GM04503 (cell line): Measurements from ENCODE around the gene AIFM2.
"Not testable (repeated sequence)": the region's sequence is repeated elsewhere in the genome, so short reads cannot be mapped to it uniquely, and the experiment has no call there.

ENCODE experiments used
- DNase-seq: peaks from one replicate; pipeline ENCODE4 v3.0.0-alpha.2; 2012; ENCODE audit warnings: low read depth

Gene AIFM2

GRCh38 chr10:70145666-70146488 is 13.3 kb upstream of the AIFM2 start:
- no peak for DNase-seq

GRCh38 chr10:70145166-70145665 is 12.6 kb upstream of the AIFM2 start:
- DNase-seq = no peak

- no peak for DNase-seq
Measured at GRCh38 chr10:70144372-70145110, 11.9 kb upstream of the AIFM2 start.

- DNase-seq = no peak
Measured at GRCh38 chr10:70142555-70142954, 9.9 kb upstream of the AIFM2 start.

- DNase-seq = no peak
Measured at GRCh38 chr10:70140297-70140696, 7.7 kb upstream of the AIFM2 start.

GRCh38 chr10:70139997-70140250 is 7.3 kb upstream of the AIFM2 start:
- DNase-seq = no peak

- DNase-seq = no peak
Measured at GRCh38 chr10:70139151-70139996, 6.7 kb upstream of the AIFM2 start.

GRCh38 chr10:70137927-70138883 is 5.6 kb upstream of the AIFM2 start:
- no peak for DNase-seq

DNA sequence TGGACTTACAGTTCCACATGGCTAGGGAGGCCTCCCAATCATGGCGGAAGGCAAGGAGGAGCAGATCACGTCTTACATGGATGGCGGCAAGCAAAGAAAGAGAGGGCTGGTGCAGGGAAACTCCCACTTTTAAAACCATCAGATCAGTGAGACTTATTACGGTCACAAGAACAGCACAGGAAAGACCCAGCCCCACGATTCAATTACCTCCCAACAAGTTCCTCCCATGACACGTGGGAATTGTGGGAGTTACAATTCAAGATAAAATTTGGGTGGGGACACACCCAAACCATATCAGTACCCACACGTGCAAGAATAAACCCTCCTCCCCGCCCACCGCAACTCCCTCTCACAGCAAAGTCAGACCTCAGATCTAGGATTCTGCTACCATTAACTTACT is 4.5 kb upstream of the AIFM2 start:
- no peak for DNase-seq

GRCh38 chr10:70135684-70136083 is 3.1 kb upstream of the AIFM2 start:
- no peak for DNase-seq

DNA sequence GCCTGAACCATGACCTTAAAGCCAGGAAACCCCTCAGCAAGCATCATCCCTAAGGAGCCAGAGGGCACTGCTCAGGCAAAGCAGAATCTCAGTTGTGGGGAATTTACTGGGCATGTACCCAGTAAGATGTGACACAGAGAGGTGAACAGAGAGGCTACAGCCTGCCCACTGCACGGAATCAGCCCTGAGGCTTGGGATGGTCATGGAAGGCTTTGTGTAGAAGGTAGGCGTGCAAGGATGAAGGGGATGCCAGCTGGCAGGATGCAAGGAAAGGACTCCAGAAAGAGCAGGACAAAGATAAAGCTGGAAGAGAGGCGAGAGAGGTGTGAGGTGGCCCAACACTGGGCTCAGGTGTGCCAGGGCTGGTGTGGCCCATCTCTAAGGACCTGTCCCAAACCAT is 2.4 kb upstream of the AIFM2 start:
- no peak for DNase-seq

GRCh38 chr10:70131560-70131937 is 1.1 kb downstream of the AIFM2 start:
- no peak for DNase-seq

DNA sequence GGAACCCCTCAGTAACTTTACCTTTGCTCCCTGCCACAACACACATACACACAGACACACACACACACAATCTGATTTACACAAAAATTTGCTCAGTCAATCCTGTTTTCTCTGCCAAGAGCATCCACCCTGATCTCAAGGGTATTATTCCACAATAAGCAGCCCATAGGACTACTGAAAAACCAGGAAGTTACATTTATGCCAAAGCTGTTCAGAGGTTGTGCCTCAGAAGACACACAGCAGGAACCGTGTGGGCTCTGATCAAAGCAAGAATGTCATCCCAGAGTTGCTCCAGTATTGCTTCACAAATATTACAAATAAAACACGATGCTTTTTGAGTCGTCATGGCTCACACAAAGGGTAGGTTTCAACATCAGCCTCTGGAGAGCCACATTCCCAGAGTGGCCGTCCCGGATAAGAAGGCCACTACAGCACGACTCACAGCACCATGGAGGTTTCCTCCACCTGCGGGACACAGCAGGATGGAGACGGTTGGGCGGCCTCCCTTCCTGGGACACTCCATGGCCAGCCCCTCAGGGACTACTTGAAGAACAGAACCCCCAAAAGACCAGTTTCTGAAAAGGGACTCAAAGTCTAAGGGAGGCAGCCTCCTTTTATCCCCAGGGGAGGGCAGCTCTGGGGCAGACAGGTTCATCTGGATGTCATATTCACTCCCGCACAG is 1.6 kb downstream of the AIFM2 start:
- peak; percentile 79 for DNase-seq

- no peak for DNase-seq
Measured at GRCh38 chr10:70126700-70127395, 5.8 kb downstream of the AIFM2 start.

DNA sequence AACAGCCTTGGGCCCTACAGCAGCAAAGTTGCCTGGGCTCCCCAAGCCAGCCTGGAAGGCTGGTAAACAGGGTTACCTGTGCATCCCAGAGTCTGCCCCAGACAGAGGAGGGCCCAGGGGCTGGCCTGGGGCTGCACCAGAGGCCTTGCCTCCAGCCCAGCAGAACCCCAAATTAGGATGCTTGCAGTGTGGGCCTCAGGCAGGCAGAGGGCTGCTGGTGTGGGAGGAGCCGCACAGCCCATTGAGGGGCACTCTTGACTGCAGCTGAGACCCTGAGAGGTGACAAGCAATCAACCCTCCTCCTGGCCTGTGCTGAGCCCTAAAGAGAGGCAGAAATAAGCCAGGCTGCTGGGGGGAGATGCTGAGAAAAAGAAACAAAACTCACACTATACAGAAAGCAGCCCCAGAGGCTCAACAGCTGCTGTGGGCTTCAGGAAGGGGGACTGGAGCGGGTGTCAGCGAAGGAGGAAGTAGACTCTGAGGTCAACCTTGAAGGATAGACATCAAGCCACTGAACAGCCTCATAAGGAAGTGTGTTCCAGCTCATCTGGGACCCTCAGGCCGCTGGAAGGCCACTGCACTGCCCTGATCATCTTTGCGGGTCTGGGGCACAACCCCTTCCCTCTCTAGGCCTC is 6.6 kb downstream of the AIFM2 start:
- no peak for DNase-seq

- DNase-seq = no peak
Measured at GRCh38 chr10:70124918-70125317, 7.7 kb downstream of the AIFM2 start.

DNA sequence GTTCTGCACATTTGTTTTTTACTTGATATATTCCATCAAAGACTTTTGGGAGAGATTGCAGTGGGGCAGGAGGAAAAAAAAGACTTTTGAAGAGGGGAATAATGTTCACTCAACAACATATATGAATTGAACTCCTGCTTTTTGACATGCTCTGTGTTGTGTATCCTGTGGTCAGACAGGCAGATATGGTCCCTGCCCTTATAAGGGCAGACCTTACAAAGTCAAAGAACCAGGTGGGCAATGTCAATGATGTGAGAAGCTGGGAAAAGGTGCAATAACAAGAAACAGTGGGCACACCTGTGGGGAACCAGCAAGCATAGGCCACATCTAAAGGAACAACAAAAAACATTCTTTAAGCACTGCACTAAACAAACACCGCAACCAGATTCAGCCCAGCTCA is 8.2 kb downstream of the AIFM2 start:
- DNase-seq = no peak

- DNase-seq = no peak
Measured at GRCh38 chr10:70123817-70124216, 8.8 kb downstream of the AIFM2 start.

DNA sequence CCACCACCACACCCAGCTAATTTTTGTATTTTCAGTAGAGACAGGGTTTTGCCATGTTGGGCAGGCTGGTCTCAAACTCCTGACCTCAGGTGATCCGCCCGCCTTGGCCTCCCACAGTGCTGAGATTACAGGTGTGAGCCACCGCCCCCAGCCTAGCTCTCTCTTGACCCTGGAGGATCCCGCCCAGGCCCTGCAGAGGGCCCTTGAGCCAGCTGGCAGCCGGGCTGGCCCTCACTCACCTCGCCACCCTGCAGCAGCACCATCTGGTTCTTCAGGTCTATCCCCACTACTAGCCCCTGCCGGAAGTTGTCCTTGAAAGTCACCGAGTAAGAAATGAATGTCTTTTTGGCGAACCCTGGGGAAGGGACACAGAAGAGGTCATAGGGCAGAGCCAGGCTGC is 9.5 kb downstream of the AIFM2 start:
- not testable (repeated sequence) for DNase-seq

GRCh38 chr10:70122742-70123141 is 9.9 kb downstream of the AIFM2 start:
- no peak for DNase-seq
